Non-pigmented ciliary epithelial cell (primary cell): Measurements from ENCODE around the gene SAP30BP.

Experiments used
- DNase-seq: peaks from one replicate; pipeline ENCODE4 v3.0.0-alpha.2; 2010; ENCODE audit warnings: low read depth

The SAP30BP gene

DNA sequence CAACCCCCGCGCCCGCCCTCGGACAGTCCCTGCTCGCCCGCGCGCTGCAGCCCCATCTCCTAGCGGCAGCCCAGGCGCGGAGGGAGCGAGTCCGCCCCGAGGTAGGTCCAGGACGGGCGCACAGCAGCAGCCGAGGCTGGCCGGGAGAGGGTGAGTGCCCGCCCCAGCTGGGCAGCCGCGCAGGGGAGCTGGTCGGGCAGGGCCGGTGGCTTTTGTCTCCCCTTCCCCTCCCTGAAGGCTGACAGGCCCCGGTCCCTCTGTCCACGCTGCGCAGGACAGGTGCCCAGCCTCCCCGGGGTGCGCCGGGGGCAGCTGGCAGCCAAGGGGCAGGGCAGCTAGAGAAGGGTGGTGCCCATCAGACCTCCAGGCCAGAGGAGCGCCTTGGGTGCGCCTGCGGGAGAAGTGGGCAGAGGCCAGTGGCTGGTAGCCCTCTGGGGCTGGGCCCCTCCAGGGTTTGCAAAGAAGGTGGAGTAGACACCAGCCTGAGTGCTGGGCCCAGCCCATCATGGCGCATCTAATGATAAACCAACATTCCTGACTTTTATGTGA lies 54.4 kb downstream of the SAP30BP start:
- DNase-seq = no peak

GRCh38 chr17:75722076-75722475 lies 54.9 kb downstream of the SAP30BP start:
- DNase-seq = no peak

GRCh38 chr17:75722542-75723095 lies 55.5 kb downstream of the SAP30BP start:
- DNase-seq = no peak

- DNase-seq = no peak
Observed at GRCh38 chr17:75723171-75723930, 56.2 kb downstream of the SAP30BP start.

DNA sequence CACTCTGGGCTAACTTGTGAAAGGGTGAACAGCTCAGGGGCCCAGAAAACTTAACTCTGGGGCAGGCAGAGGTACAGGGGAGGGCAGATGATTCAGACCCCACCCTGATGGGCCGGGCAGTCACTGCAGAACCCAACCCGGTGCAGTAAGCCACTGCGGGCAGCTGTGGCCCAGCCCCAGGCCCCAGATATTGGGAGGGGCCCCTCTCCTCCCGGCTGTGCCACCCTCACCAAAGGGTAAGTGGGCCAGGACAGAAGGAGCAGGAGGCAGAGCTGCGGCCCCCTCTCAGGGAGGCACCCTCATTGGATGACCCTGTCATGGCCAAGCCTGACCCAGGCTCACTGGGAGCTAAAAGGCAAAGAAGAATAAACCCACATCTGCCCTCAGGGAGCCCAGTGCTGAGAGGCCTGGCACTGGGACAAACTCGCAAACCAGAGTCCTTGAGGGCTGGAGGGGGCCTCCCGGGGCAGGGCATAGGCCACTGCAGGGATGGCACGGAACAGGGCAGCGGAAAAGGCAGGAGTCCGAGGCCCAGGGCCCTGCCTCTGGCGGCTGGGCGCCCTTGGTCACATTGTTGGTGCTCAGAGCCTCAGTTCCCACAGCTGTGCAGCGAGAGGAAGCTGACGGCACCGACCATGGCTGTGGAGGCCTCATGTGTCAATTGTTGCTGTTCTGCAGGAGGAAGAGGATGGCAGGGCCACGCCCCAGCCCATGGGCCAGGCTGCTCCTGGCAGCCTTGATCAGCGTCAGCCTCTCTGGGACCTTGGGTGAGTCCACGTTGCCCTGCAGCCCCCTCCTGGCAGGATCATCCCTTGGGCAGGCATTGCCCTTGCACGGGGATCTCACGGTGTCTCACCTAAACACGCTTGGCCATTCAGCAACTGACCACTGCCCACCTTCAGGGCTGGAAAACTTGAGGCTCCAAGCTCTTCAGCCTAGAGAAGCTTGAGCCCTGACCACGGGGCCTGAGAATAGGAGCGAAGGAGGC lies 57.2 kb downstream of the SAP30BP start:
- no peak for DNase-seq

DNA sequence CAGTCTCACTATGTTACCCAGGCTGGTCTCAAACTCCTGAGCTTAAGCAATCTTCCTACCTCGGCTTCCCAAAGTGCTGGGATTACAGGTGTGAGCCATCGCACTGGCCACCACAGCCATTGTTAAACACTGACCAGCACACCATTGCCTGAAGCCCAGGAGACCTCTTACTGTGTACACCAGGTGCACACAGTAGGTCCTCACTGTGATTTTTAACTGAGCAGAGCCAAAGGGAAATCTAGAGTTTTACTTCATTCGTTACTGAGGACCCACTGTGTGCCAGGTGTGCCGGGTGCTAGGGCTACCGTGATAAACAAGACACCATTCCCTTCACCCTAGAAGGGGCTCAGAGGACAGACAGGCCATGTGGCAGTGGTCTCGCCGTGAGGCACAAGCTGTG lies 58.4 kb downstream of the SAP30BP start:
- DNase-seq = no peak

GRCh38 chr17:75727391-75727790 lies 60.3 kb downstream of the SAP30BP start:
- DNase-seq = no peak

GRCh38 chr17:75729351-75729750 lies 62.2 kb downstream of the SAP30BP start:
- no peak for DNase-seq

DNA sequence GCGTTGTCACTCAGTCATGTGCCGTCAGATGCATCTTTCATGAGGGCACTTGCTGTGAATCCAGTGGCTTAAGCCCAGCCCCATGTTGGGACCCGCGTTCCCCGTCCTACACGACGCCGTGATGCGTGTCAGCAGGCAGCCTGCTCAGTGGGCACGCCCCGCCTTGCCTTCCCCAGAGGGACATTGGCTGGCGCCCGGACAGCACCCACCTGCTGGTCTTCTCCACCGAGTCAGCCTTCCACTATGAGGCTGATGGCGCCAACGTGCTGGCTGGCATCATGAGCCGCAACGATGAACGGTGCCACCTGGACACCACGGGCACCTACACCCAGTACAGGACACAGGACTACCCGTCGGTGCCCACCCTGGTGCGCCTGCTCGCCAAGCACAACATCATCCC lies 62.9 kb downstream of the SAP30BP start:
- no peak for DNase-seq

GRCh38 chr17:75731086-75731715 lies 64.1 kb downstream of the SAP30BP start:
- DNase-seq = no peak

DNA sequence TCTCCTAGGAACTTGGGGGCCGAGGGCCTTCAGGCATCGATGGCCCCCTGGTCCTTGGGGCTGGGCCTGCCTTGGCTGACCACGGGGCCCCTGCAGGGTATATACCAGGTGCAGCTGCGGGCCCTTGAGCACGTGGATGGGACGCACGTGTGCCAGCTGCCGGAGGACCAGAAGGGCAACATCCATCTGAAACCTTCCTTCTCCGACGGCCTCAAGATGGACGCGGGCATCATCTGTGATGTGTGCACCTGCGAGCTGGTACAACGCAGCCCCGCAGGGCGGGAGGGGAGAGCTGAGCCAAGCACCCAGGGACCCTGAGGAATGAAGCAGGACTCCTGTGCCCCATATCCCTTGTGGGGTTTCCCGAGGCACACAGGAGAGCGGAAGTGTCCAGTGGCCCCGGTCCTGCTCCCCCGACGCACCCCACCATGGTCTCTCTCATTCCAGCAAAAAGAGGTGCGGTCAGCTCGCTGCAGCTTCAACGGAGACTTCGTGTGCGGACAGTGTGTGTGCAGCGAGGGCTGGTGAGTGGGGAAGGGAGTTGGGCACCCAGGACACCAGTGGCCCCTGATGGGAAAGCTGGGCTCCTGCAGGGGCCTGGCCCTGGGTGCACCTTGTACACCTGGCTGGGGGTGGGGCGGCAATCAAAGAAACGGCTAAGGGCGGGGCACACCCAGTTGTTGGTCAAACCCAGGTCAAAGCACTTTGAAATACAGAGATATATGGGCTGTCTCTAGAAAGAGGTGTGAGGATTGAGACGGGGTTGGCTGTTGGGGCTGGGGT lies 64.8 kb downstream of the SAP30BP start:
- DNase-seq = no peak

DNA sequence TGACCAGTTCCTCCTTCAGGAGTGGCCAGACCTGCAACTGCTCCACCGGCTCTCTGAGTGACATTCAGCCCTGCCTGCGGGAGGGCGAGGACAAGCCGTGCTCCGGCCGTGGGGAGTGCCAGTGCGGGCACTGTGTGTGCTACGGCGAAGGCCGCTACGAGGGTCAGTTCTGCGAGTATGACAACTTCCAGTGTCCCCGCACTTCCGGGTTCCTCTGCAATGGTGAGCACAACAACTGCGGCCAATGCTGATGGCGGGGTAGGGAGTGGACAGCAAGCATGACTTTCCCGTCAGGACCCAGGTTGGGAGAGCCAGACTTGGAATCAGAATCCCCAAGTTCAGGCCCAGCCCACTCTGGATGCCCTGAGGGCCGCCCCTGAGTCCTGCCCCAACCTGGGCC lies 66.3 kb downstream of the SAP30BP start:
- DNase-seq = no peak

GRCh38 chr17:75734674-75735294 lies 67.6 kb downstream of the SAP30BP start:
- DNase-seq = no peak

DNA sequence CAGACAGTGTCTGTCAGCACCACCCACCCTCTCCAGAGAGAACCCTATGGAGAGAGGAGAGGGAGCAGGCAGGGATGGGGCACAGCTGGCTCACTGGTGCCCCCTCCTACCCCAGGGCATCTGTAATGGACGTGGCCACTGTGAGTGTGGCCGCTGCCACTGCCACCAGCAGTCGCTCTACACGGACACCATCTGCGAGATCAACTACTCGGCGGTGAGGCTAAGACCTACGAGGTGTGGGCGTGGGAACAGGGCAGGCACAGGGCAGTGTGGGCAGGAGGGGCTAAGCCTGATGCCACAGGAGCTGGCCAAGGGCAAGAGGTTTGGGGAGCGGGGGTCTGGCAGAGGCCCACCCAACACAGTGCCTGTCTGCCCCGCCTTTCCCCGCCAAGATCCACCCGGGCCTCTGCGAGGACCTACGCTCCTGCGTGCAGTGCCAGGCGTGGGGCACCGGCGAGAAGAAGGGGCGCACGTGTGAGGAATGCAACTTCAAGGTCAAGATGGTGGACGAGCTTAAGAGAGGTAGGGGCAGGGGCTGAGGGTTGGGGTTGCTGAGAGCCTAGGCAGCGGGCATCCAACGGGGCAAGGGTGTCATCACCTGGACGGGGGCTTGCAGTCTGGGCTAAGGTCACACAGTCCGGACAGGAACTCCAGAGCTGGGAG lies 69.2 kb downstream of the SAP30BP start:
- no peak for DNase-seq

- no peak for DNase-seq
Observed at GRCh38 chr17:75737133-75737962, 70.2 kb downstream of the SAP30BP start.

DNA sequence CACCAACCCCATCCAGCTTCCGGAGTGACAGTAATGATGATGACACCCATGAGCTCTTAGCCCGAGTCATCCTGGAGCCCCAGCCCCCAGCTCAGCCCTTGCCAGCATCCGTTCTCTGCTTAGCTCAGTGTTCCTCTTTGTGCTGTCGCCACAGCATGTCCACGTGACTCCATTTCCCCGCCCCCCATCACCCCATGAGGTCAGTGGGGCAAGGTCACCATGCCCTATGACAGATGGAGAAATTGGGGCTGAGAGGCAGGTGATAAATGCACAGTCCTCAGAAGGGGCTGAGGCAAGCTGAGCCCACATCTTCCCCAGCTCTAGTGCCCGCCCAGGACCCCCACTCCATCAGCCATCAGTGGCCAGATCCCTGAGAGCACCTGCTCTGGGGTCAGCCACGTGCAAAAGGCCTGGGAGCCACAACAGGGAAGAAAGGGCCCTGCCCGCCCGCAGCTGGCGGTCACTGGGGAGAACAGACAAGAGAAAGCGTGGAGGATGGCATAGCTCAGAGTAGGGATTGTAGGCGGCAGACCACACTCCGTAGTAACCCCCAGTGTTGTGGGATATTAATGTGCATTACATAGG lies 71.2 kb downstream of the SAP30BP start:
- no peak for DNase-seq

DNA sequence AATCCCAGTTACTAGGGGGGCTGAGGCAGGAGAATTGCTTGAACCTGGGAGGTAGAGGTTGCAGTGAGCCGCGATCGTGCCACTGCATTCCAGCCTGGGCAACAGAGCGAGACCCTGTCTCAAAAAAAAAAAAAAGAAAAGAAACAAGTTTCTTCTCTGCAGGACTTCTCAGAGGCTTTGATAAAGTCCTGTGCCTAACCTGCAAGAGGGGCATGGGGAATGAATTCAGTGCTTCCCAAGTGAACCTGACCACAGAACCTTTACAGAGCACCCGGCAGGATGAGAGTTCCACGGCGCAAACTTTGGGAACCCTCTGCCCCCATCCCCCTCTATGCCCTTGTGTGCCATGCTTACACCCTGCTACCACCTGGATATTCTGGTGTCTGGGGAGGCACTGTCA lies 72.0 kb downstream of the SAP30BP start:
- DNase-seq = no peak

GRCh38 chr17:75739801-75740200 lies 72.7 kb downstream of the SAP30BP start:
- no peak for DNase-seq

GRCh38 chr17:75740215-75740614 lies 73.1 kb downstream of the SAP30BP start:
- no peak for DNase-seq
